NCI-H2227 treated with DMSO at 0.1 percent for 48 hours (cell line): ENCODE data around the gene WDR93.

Experiments used
- DNase-seq: peaks from one replicate; lab custom pipeline; 2025; lab: John Stamatoyannopoulos, UW

Gene WDR93

GRCh38 chr15:89749054-89749453 is 58.4 kb downstream of the WDR93 start:
- no peak for DNase-seq

GRCh38 chr15:89749526-89749925 is 58.9 kb downstream of the WDR93 start:
- no peak for DNase-seq

- no peak for DNase-seq
Observed at GRCh38 chr15:89749951-89750559, 59.4 kb downstream of the WDR93 start.

- peak; percentile 84 for DNase-seq
Observed at GRCh38 chr15:89750560-89751542, 60.2 kb downstream of the WDR93 start, which contains the start of gene MESP1. Gene MESP1 (minus strand): TSS chr15:89751249. CDS start chr15:89751231, 18 bp downstream.

GRCh38 chr15:89751748-89752147 is 61.1 kb downstream of the WDR93 start:
- no peak for DNase-seq

GRCh38 chr15:89753855-89754254 is 63.2 kb downstream of the WDR93 start:
- DNase-seq, result no peak

- DNase-seq, result no peak
Observed at GRCh38 chr15:89754361-89755154, 63.9 kb downstream of the WDR93 start.

GRCh38 chr15:89755701-89756100 is 65.1 kb downstream of the WDR93 start:
- DNase-seq, result no peak

GRCh38 chr15:89756897-89757296 is 66.3 kb downstream of the WDR93 start:
- no peak for DNase-seq

GRCh38 chr15:89758283-89758682 is 67.7 kb downstream of the WDR93 start:
- no peak for DNase-seq

- DNase-seq, result no peak
Observed at GRCh38 chr15:89758981-89759380, 68.4 kb downstream of the WDR93 start.

- DNase-seq, result no peak
Observed at GRCh38 chr15:89759835-89760234, 69.2 kb downstream of the WDR93 start.

- no peak for DNase-seq
Observed at GRCh38 chr15:89760303-89761008, 69.8 kb downstream of the WDR93 start.

- no peak for DNase-seq
Observed at GRCh38 chr15:89761009-89761831, 70.6 kb downstream of the WDR93 start.

GRCh38 chr15:89761929-89762328 is 71.3 kb downstream of the WDR93 start:
- no peak for DNase-seq

GRCh38 chr15:89765694-89766093 is 75.1 kb downstream of the WDR93 start:
- no peak for DNase-seq

GRCh38 chr15:89766357-89767311 is 76.0 kb downstream of the WDR93 start:
- no peak for DNase-seq

GRCh38 chr15:89767411-89767915 is 76.9 kb downstream of the WDR93 start:
- DNase-seq, result no peak

- DNase-seq, result no peak
Observed at GRCh38 chr15:89768071-89768500, 77.5 kb downstream of the WDR93 start.
